ENCODE data around the gene GAB2.
"Not testable (repeated sequence)": the region's sequence is repeated elsewhere in the genome, so short reads cannot be mapped to it uniquely, and the experiment has no call there.

The GAB2 gene

GRCh38 chr11:78180751-78181150, 236.9 kb downstream of the GAB2 start:
- no peak for TF ChIP-seq CTCF (conservative IDR thresholded peaks at IDR 0.05; ENCODE audit: control insufficient read depth, insufficient read depth, low read depth, low read length)
- DNase-seq (ENCODE audit: low read depth), result no peak
- H3K4me3 ChIP-seq (ENCODE audit: control insufficient read depth, low read depth, low read length), result no peak overlapping the region

GRCh38 chr11:78179459-78180071, 238.1 kb downstream of the GAB2 start:
- TF ChIP-seq CTCF (conservative IDR thresholded peaks at IDR 0.05; ENCODE audit: control insufficient read depth, insufficient read depth, low read depth, low read length), result no peak
- no peak for DNase-seq (ENCODE audit: low read depth)
- H3K4me3 ChIP-seq (ENCODE audit: control insufficient read depth, low read depth, low read length), result no peak overlapping the region

GRCh38 chr11:78177216-78177615, 240.4 kb downstream of the GAB2 start:
- no peak for DNase-seq (ENCODE audit: low read depth)
- TF ChIP-seq CTCF (conservative IDR thresholded peaks at IDR 0.05; ENCODE audit: control insufficient read depth, insufficient read depth, low read depth, low read length), result no peak

GRCh38 chr11:78176605-78177141, 240.9 kb downstream of the GAB2 start:
- DNase-seq (ENCODE audit: low read depth), result no peak

More at GRCh38 chr11:78177216-78177615, 240.4 kb downstream of the GAB2 start:
- H3K4me3 ChIP-seq (ENCODE audit: control insufficient read depth, low read depth, low read length), result no peak overlapping the region

GRCh38 chr11:78175862-78176261, 241.8 kb downstream of the GAB2 start:
- DNase-seq (ENCODE audit: low read depth); H3K4me3 ChIP-seq (ENCODE audit: control insufficient read depth, low read depth, low read length): not testable (repeated sequence)

More at GRCh38 chr11:78176605-78177141, 240.9 kb downstream of the GAB2 start:
- TF ChIP-seq CTCF (conservative IDR thresholded peaks at IDR 0.05; ENCODE audit: control insufficient read depth, insufficient read depth, low read depth, low read length), result no peak
- no peak overlapping the region for H3K4me3 ChIP-seq (ENCODE audit: control insufficient read depth, low read depth, low read length)

- H3K4me3 ChIP-seq (ENCODE audit: control insufficient read depth, low read depth, low read length), result no peak overlapping the region
- DNase-seq (ENCODE audit: low read depth), result no peak
- TF ChIP-seq CTCF (conservative IDR thresholded peaks at IDR 0.05; ENCODE audit: control insufficient read depth, insufficient read depth, low read depth, low read length), result no peak
Observed at GRCh38 chr11:78171951-78172350, 245.7 kb downstream of the GAB2 start.

- no peak overlapping the region for H3K4me3 ChIP-seq (ENCODE audit: control insufficient read depth, low read depth, low read length)
- TF ChIP-seq CTCF (conservative IDR thresholded peaks at IDR 0.05; ENCODE audit: control insufficient read depth, insufficient read depth, low read depth, low read length), result no peak
- DNase-seq (ENCODE audit: low read depth), result no peak
Observed at GRCh38 chr11:78170874-78171549, 246.6 kb downstream of the GAB2 start.
